Cardiac muscle cell (in vitro differentiated cells and primary cell): ENCODE results near the gene TRABD2B. TPM values are rescaled to one million over a fixed set of nuclear protein-coding genes. Genes with fewer than 3 reads are reported as not detected.

Experiments
- DNase-seq, 2 donors: peaks; one replicate each; pipeline versions ENCODE4 v3.0.0 to v3.0.0-alpha.2; 2010 to 2017; ENCODE audit warnings: low read depth in 1 of 2, low spot score in 1 of 2
- H3K27ac ChIP-seq: fragments of 200-600 bp; sonication (generic); 2 replicates; pipeline ENCODE4 v1.5.1; 2016
- H3K27me3 ChIP-seq: fragments of 200-600 bp; sonication (generic); 2 replicates; pipeline ENCODE4 v1.6.0; 2016; ENCODE audit warnings: control low read depth
- H3K36me3 ChIP-seq: fragments of 200-600 bp; sonication (generic); 2 replicates; pipeline ENCODE4 v1.5.1; 2016; ENCODE audit warnings: control low read depth
- H3K4me1 ChIP-seq: fragments of 200-600 bp; sonication (generic); 2 replicates; pipeline ENCODE4 v1.8.1; 2017; ENCODE audit warnings: low read depth, mild to moderate bottlenecking, mixed run types
- H3K4me3 ChIP-seq: fragments of 200-600 bp; sonication (generic); 2 replicates; pipeline ENCODE4 v1.5.1; 2016; ENCODE audit warnings: mild to moderate bottlenecking
- H3K9me3 ChIP-seq: fragments of 200-600 bp; sonication (generic); 2 replicates; pipeline ENCODE4 v1.5.1; 2017; ENCODE audit warnings: low read depth, mild to moderate bottlenecking, control low read depth
- polyA plus RNA-seq: library from polyadenylated mRNA; unstranded; fragments of >200 nt; fragmentation: Nextera tagmentation; extraction: Ambion mirVana; gene quantifications from 2 replicates; pipeline ENCODE4 v1.2.1, GENCODE V29; 2016
- total RNA-seq: library from RNA; depleted of rRNA; stranded (reverse); fragments of >200 nt; gene quantifications from 2 replicates; pipeline ENCODE4 v1.2.3, GENCODE V29; 2016
- TF ChIP-seq, protein P1 (sequence below): IDR thresholded peaks from 2 replicates; pipeline ENCODE4 v1.5.1; 2012; ENCODE audit warnings: low read depth, mild to moderate bottlenecking, low read length

TRABD2B gene
- total and polyA plus RNA-seq, 2 experiments from 2014 or later: 0.60 to 0.82 TPM

DNA sequence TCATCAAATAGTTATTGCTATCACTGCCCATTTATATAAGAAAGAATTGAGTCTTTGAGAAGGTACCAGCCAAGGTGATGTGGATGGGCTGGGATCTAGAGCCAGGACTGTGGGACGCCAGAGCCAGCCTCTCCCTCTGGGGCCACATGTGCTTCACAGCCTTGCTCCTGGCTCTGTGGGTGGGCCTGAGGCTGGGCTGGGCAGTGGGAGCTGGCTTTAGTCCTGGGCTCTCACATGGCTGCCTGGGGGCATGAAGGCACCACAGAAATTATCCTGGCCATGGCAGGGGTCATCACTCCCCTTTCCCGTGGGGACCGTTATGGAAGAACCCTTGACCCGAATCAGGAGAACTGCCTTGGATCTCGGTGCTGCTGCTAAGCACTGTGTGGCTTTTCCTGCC lies 203.1 kb downstream of the TRABD2B start:
- Histone ChIP-seq H3K9me3 (no peaks in the 10 kb centered on the region), H3K27me3 (no peaks in the 10 kb centered on the region), H3K4me1 (no peaks in the 10 kb centered on the region), H3K27ac (no peak overlapping the region), H3K36me3 (no peaks in the 10 kb centered on the region), H3K4me3 (no peak overlapping the region)
- DNase-seq: no peak
- TF ChIP-seq, protein P1, sequence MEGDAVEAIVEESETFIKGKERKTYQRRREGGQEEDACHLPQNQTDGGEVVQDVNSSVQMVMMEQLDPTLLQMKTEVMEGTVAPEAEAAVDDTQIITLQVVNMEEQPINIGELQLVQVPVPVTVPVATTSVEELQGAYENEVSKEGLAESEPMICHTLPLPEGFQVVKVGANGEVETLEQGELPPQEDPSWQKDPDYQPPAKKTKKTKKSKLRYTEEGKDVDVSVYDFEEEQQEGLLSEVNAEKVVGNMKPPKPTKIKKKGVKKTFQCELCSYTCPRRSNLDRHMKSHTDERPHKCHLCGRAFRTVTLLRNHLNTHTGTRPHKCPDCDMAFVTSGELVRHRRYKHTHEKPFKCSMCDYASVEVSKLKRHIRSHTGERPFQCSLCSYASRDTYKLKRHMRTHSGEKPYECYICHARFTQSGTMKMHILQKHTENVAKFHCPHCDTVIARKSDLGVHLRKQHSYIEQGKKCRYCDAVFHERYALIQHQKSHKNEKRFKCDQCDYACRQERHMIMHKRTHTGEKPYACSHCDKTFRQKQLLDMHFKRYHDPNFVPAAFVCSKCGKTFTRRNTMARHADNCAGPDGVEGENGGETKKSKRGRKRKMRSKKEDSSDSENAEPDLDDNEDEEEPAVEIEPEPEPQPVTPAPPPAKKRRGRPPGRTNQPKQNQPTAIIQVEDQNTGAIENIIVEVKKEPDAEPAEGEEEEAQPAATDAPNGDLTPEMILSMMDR: no peak

DNA sequence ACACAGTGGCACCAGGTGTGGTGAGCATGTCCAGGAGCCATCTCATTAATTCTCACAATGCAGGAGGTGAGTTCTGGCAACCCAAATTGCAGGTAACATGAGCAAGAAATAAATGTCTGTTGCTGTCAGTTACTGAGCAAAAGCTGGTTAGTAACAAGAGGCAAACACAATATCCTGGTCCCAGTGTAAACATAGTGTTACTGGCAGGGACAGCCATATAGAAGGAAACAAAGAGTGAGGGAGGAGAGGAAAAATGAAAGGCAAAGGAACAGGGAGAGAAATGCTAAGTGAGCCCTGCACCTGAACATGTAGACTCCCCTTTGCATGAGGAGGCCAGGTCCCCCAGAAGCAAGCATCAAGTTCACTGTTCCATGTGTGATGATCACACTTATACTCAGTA lies 203.6 kb downstream of the TRABD2B start:
- H3K36me3 ChIP-seq: no peaks in the 10 kb centered on the region

DNA sequence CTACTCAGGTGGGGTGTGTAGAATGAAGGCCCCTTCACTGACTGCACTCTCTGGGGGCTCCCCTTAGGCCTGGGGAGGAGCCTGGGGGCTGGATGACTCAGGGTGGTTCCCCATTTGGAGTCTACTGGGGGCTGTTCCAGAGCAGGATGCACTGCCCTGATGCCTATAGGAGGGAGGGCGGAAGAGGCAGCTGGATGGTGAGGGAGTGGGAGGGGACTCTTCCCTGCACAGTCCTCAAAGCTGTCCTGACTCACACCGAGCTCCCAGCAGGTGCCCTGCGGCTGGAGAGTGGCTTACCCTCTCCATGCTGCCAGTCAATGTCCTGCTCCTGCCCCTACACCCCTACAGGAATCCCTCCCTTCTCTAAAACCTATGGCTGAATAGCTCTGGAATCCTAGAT lies 204.4 kb downstream of the TRABD2B start:
- Histone ChIP-seq H3K4me1 (no peaks in the 10 kb centered on the region), H3K36me3 (no peaks in the 10 kb centered on the region), H3K4me3 (no peak overlapping the region), H3K27ac (no peak overlapping the region), H3K27me3 (no peaks in the 10 kb centered on the region), H3K9me3 (no peaks in the 10 kb centered on the region)
- TF ChIP-seq, protein P1: no peak
- no peak for DNase-seq

More for the DNA sequence above, 203.6 kb downstream of the TRABD2B start:
- H3K27ac ChIP-seq: no peak overlapping the region
- TF ChIP-seq, protein P1: no peak
- H3K4me3 ChIP-seq: no peak overlapping the region
- no peaks in the 10 kb centered on the region for H3K27me3 ChIP-seq
- no peaks in the 10 kb centered on the region for H3K9me3 ChIP-seq
- DNase-seq: no peak
- H3K4me1 ChIP-seq: no peaks in the 10 kb centered on the region

DNA sequence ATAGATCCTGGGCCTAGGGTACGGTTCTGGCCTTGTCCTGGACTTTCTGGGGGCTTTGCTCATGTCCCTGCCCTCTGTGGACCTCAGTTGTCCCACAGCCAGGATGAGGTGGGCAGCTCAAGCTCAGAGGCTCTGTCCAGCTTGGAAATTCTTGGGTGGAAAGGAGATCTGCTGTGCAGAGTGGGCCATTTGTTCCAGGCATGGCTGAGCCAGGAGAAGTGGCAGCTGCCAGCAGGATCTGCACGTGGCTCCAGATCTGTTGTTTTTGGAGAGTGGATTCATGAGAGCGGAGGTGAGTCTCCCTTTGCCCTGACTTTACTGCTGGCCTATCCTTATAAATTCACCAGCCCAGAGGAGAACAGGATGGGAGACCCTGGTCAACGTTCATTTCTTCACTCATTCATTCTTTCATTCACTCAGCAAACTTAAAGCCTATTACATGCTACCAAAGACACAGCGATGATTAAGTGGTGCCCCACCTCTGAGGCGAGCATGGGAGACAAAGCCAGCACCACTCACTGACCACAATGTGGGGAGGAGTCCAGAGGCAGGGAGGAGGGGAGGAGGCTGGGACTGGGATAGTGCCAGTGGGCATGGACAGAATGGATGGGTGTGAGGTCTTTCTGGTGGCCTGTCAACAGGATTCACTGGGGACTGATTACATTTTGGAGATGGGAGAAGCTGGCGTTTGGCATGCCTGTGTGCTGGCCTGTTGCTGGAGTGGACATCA lies 205.1 kb downstream of the TRABD2B start:
- Histone ChIP-seq H3K27me3 (no peaks in the 10 kb centered on the region), H3K27ac (no peak overlapping the region), H3K4me3 (no peak overlapping the region), H3K9me3 (no peaks in the 10 kb centered on the region), H3K4me1 (no peaks in the 10 kb centered on the region), H3K36me3 (no peaks in the 10 kb centered on the region)
- peak in 1 of 2 donors; percentile 35 for DNase-seq
- TF ChIP-seq, protein P1: no peak

DNA sequence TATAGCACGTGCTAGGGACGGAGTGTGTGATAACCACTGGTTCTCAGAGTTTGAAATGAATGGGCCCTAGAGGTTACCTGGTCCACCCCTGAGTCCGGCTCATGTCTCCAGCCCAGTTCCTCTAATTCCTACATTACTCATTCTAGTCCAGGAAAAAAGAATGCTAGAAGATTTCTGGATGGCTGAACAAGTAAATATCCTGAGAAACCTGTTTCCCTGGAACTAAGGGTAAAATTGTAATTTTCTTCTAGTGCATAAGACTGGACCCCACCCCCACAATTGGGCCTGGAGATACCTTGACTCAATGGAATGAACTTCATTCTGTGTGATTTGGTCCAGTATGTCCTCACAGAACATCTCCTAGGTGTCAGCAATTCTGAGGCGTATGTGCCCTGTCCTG lies 208.4 kb downstream of the TRABD2B start:
- Histone ChIP-seq H3K27ac (no peak overlapping the region), H3K4me3 (no peak overlapping the region), H3K27me3 (no peaks in the 10 kb centered on the region), H3K4me1 (no peaks in the 10 kb centered on the region), H3K36me3 (no peaks in the 10 kb centered on the region), H3K9me3 (no peaks in the 10 kb centered on the region)
- no peak for DNase-seq
- TF ChIP-seq, protein P1: no peak

DNA sequence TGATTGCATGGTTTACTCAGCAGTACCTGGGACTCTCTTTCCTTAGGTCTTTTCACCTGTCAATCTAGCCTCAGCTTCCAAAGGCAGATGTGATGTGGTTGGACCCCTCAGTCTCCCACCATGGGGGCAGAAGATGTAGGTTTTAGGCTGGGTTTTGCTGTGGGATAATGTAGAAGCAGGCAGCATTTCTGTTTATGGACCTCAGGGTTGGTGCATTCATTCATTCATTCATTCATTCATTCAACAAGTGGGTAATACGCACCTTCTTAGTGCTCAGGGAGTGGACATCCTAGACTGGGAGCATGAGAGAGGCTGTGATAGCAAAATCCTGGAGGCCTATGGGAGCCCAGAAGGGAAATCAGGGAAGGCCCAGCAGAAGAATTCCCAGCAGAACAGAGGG lies 209.6 kb downstream of the TRABD2B start:
- no peak for DNase-seq
- Histone ChIP-seq H3K27ac (no peak overlapping the region), H3K36me3 (no peaks in the 10 kb centered on the region), H3K27me3 (no peaks in the 10 kb centered on the region), H3K9me3 (no peaks in the 10 kb centered on the region), H3K4me1 (no peaks in the 10 kb centered on the region), H3K4me3 (no peak overlapping the region)
- TF ChIP-seq, protein P1: no peak
